NB4 (cell line): Measurements from ENCODE around the gene HEBP1.

Experiments used
- DNase-seq: peaks from one replicate; pipeline ENCODE4 v3.0.0; 2010; ENCODE audit warnings: low read depth
- H3K4me3 ChIP-seq: one replicate; pipeline ENCODE4 v1.5.1; 2011; ENCODE audit warnings: mild to moderate bottlenecking, low read depth, low read length, moderate library complexity
- CTCF ChIP-seq: IDR thresholded peaks from one replicate; pipeline ENCODE4 v1.5.1; 2012; ENCODE audit warnings: low read depth, low read length
- MAX ChIP-seq: IDR thresholded peaks from 2 replicates; pipeline ENCODE4 v1.6.1; 2011; ENCODE audit warnings: low read depth, low read length
- MYC ChIP-seq: IDR thresholded peaks from 2 replicates; pipeline ENCODE4 v1.6.1; 2011; ENCODE audit warnings: low read depth, low read length
- POLR2A ChIP-seq: IDR thresholded peaks from 2 replicates; pipeline ENCODE4 v1.6.1; 2011; ENCODE audit warnings: mild to moderate bottlenecking; ENCODE audit not compliant: insufficient read length; ENCODE audit errors: extremely low read depth

HEBP1 gene

GRCh38 chr12:13000616-13000924 lies 505 bp upstream of the HEBP1 start:
- DNase-seq, result no peak
- H3K4me3 ChIP-seq, result peak overlapping the region; percentile 68
- no peak for TF ChIP-seq CTCF
- no peak for TF ChIP-seq POLR2A
- no peak for TF ChIP-seq MAX
- no peak for TF ChIP-seq MYC

DNA sequence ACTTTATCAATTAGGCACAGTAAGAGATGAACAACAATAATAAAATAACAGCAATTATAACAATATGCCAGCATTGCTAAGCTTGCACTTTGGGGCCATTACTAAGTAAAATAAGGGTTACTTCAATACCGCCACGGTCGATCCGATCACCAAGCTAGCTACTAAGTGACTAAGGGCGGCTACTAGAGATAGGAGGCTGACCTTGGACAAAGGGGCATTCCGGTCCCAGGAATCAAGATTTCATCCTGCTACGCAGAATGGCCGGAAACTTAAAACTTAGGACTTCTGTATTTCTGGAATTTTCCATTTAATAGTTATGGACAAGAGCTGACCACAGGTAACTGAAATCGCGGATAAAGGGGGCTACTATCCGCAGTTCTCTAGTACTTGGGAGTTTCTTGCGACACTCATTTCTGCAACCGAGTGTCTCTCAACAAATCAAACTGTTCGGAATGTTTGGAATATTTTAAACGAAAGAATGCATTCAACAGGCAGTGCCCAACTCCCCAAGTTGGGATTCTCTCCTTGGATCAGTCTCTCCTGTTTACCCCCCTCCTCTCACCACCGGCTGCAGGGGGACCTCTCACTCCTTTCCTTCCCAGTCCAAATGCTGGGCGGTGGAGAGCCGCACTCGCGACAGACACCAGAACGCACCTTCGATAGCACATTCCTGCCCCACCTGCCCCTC lies 650 bp downstream of the HEBP1 start:
- TF ChIP-seq MYC, result no peak
- no peak for TF ChIP-seq POLR2A
- TF ChIP-seq MAX, result no peak
- no peak for DNase-seq
- peak overlapping the region; percentile 80 for H3K4me3 ChIP-seq

DNA sequence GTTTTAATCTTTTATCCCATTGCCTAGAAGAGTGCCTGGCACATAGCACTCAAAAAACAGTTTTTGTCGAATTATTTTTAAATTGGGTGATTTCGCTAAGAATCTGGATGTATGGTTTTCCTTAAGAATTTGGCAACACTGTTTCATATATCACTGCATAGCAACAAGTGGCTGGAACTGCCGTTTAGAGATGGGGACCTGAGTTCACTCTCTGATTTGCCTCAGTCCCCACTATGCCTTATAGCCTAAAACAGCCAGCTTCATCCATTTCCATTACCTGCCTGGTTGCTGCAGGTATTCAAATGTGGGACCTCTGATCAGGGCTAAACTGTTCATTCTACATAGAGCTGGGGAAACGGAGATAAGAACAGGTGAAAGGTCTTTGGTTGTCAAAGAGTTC lies 1.8 kb downstream of the HEBP1 start:
- no peak for TF ChIP-seq CTCF
- no peak for TF ChIP-seq POLR2A
- TF ChIP-seq MAX, result no peak
- TF ChIP-seq MYC, result no peak
- no peak for DNase-seq
- no peak overlapping the region for H3K4me3 ChIP-seq

DNA sequence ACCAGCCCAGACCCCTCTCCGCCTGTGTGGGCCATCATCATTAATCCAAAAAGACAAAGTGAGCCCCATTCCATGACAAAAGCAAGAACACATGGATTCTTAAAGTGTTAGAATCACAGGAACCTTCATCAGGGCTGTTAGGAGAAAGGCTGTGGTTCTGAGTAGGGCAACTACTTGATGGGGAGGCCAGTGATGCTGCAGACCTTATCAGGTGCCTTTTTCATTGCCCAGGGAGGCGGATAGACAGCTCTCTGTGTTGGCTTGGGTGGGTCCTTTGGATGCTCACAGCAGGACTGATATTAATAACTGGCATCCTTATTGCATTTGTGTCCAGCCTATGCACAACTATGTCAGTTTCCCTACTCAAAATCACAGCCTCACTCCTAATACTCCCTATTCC lies 2.3 kb downstream of the HEBP1 start:
- no peak overlapping the region for H3K4me3 ChIP-seq
- TF ChIP-seq CTCF (no peak), MYC (no peak), MAX (no peak), POLR2A (no peak)
- DNase-seq, result no peak

DNA sequence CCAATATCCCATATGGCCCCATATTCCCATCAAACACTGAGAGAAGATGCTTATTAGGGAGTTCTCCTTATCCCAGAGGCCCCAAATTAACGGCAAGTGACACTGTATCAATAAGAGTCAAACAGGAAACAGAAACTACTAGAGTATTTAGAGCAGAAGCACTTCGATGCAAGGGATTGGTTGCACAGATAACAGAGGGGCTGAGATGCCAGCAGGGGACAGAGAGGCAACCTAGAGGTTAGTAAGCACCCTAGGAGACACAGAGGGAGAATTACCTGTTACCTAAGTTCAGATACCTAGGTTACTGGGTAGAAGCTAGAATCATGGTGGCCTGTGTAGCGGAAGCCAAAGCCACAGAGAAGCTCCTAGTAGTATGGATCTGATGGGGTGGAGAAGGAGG lies 2.9 kb downstream of the HEBP1 start:
- TF ChIP-seq POLR2A (no peak), MYC (no peak), CTCF (no peak), MAX (no peak)
- no peak for DNase-seq
- no peak overlapping the region for H3K4me3 ChIP-seq

GRCh38 chr12:12996209-12996608 lies 3.9 kb downstream of the HEBP1 start:
- no peak for DNase-seq
- TF ChIP-seq POLR2A, result no peak
- no peak for TF ChIP-seq CTCF
- no peak for TF ChIP-seq MYC
- TF ChIP-seq MAX, result no peak

More at GRCh38 chr12:12996209-12996608, 3.9 kb downstream of the HEBP1 start:
- no peak overlapping the region for H3K4me3 ChIP-seq
